Small intestine (tissue), 7 donors: Measurements from ENCODE around the gene SON. TPM values are rescaled to one million over a fixed set of nuclear protein-coding genes. Genes with fewer than 3 reads are reported as not detected.
"Not testable (repeated sequence)": the region's sequence is repeated elsewhere in the genome, so short reads cannot be mapped to it uniquely, and the experiment has no call there.

Source experiments
- DNase-seq, 2 donors: peaks; one replicate each; pipeline versions ENCODE4 v3.0.0 to v3.0.0-alpha.2; 2013
- FAIRE-seq: peaks from 2 replicates; lab custom pipeline; 2012; peaks lifted over from hg19 to GRCh38; lab: Jason Lieb, UNC
- H3K27ac ChIP-seq, 3 donors: one replicate each; pipeline ENCODE4 v1.5.1; 2013; ENCODE audit warnings: low read length in 2 of 3, mild to moderate bottlenecking in 2 of 3, control low read depth in 1 of 3, inconsistent platforms in 1 of 3, low read depth in 1 of 3, moderate library complexity in 1 of 3
- H3K27me3 ChIP-seq, 3 donors: one replicate each; pipeline ENCODE4 v1.6.1; 2013; ENCODE audit warnings: low read length in 3 of 3, inconsistent platforms in 1 of 3; ENCODE audit not compliant: control insufficient read depth in 3 of 3, insufficient read depth in 3 of 3
- H3K36me3 ChIP-seq, 3 donors: one replicate each; pipeline ENCODE4 v1.6.1; 2013; ENCODE audit warnings: low read length in 3 of 3, inconsistent platforms in 1 of 3, low read depth in 1 of 3, mild to moderate bottlenecking in 1 of 3, moderate library complexity in 1 of 3; ENCODE audit not compliant: control insufficient read depth in 3 of 3, insufficient read depth in 2 of 3
- H3K4me1 ChIP-seq, 3 donors: one replicate each; pipeline ENCODE4 v1.6.1; 2013; ENCODE audit warnings: low read length in 2 of 3, inconsistent platforms in 1 of 3, low read depth in 1 of 3, mild to moderate bottlenecking in 1 of 3, moderate library complexity in 1 of 3; ENCODE audit not compliant: control insufficient read depth in 3 of 3, insufficient read depth in 2 of 3
- H3K4me3 ChIP-seq, 3 donors: one replicate each; pipeline ENCODE4 v1.5.1; 2013; ENCODE audit warnings: low read length in 3 of 3, control low read depth in 1 of 3, inconsistent platforms in 1 of 3, low read depth in 1 of 3, mild to moderate bottlenecking in 1 of 3, moderate library complexity in 1 of 3
- H3K9me3 ChIP-seq, 2 donors: one replicate each; pipeline ENCODE4 v1.6.1; 2013; ENCODE audit warnings: low read depth in 1 of 2, low read length in 1 of 2; ENCODE audit not compliant: control insufficient read depth in 2 of 2, insufficient read depth in 1 of 2
- WGBS, 3 donors: extraction: QIAGEN DNeasy Blood & Tissue Kit; methylation state at CpG; one replicate each; pipeline ENCODE4 v1.1.7; 2013; 5-methylcytosine and 5-hydroxymethylcytosine counted together
- polyA plus RNA-seq, 4 donors: library from polyadenylated mRNA; stranded (reverse) in 3 of 4; unstranded in 1 of 4; fragments of 200-250 nt in 3 of 4; fragments of 120-200 nt in 1 of 4; gene quantifications; one replicate each; pipeline versions ENCODE4 v1.2.1 to v1.2.3, GENCODE V29; 2013
- donor health status: healthy with polysubstance abuse.
- donor health status: control.
- donor health status: control.
- donor health status: Bipolar disorder and iron deficiency.
- donor health status: healthy.

Gene SON
- polyA plus RNA-seq, 4 donors: 76.1 to 228 (median 88.8) TPM

- no peaks in the 10 kb centered on the region for H3K4me1 ChIP-seq
- FAIRE-seq (no peak), DNase-seq (no peak)
- H3K4me3 ChIP-seq: no peak overlapping the region
- peaks cover 9 to 21% (median 19%) of the 10 kb centered on the region in 3 donors for H3K36me3 ChIP-seq
- H3K27me3 ChIP-seq: no peaks in the 10 kb centered on the region
- no peaks in the 10 kb centered on the region for H3K9me3 ChIP-seq
- H3K27ac ChIP-seq: no peak overlapping the region
- 88 to 93% (median 91%) methylated on average over 5 of the region's 5 CpGs for WGBS, 3 donors
Measured at GRCh38 chr21:33569991-33570390, 27.2 kb downstream of the SON start.

- Histone ChIP-seq H3K27ac (no peak overlapping the region), H3K4me3 (no peak overlapping the region), H3K36me3 (peaks cover 11 to 26% (median 19%) of the 10 kb centered on the region in 3 donors), H3K4me1 (peaks cover 0 to 3% (median 0%) of the 10 kb centered on the region in 3 donors), H3K9me3 (no peaks in the 10 kb centered on the region), H3K27me3 (no peaks in the 10 kb centered on the region)
- 19 to 36% (median 34%) methylated on average over 3 of the region's 3 CpGs for WGBS, 3 donors
- DNase-seq (peak in 1 of 2 donors; percentile 50), FAIRE-seq (no peak)
Measured at GRCh38 chr21:33572350-33572749, 29.5 kb downstream of the SON start.

GRCh38 chr21:33576741-33577141, 33.9 kb downstream of the SON start:
- not testable (repeated sequence) for H3K9me3 ChIP-seq, FAIRE-seq, H3K4me1 ChIP-seq, H3K27ac ChIP-seq, H3K27me3 ChIP-seq, H3K4me3 ChIP-seq
- peak; percentile 79 to 81 for DNase-seq
- H3K36me3 ChIP-seq: peaks cover 5 to 20% (median 6%) of the 10 kb centered on the region in 3 donors
- WGBS, 3 donors: 8 to 41% (median 11%) methylated on average over 2 of the region's 2 CpGs

DNA sequence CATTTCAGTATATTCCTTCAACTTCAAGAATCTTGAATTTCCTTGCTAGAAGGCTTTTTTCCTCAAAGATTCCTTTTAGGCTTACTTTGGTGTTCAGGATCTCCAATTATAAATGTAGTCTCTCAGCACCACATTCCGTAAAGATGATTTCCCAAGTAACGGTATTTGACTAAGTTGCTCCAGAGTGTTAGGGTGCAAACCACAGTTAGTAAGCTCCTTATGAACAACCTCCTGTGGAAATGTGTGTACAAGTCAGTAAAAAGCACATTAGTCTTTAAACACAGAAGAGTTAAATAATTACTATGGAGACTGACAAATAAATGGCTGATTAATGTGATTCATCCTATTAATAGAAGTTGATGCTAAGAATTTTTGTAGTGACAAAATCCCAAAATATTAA, 35.4 kb downstream of the SON start:
- peaks cover 2 to 21% (median 5%) of the 10 kb centered on the region in 3 donors for H3K36me3 ChIP-seq
- no peak overlapping the region for H3K4me3 ChIP-seq
- H3K27ac ChIP-seq: no peak overlapping the region
- 85 to 92% (median 86%) methylated on average over 2 of the region's 2 CpGs for WGBS, 3 donors
- no peaks in the 10 kb centered on the region for H3K9me3 ChIP-seq
- DNase-seq (no peak), FAIRE-seq (no peak)
- H3K27me3 ChIP-seq: no peaks in the 10 kb centered on the region
- peaks cover 0 to 3% (median 0%) of the 10 kb centered on the region in 3 donors for H3K4me1 ChIP-seq

DNA sequence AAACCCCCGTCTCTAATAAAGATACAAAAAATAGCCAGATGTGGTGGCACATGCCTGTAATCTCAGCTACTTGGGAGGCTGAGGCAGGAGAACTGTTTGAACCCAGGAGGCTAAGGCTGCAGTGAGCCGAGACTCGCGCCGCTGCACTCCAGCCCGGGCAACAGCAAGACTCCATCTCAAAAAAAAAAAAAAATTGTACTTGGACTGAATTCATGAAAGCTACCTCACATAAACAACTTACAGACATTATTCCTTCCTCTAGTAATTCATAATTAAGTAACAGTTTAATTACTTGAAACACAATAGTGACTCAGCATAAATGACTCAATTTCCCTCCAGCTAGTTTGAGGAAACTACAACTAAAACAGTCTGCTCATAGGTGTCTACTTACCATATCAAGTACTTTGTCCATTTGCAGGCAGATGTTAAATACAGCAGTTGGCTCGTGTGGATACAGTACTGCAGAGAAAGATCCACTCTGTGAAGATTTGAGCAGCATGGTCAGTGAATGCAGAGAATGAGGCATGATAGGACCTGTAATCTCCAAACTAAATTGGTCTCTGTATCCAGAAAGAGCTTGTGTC, 36.2 kb downstream of the SON start:
- Histone ChIP-seq H3K4me1 (peaks cover 0 to 3% (median 0%) of the 10 kb centered on the region in 3 donors), H3K27me3 (no peaks in the 10 kb centered on the region), H3K27ac (peak overlapping the region in 1 of 3 donors; percentile 17), H3K4me3 (no peak overlapping the region), H3K9me3 (no peaks in the 10 kb centered on the region), H3K36me3 (peaks cover 3 to 21% (median 5%) of the 10 kb centered on the region in 3 donors)
- DNase-seq (no peak), FAIRE-seq (no peak)
- WGBS, 3 donors: 85 to 91% (median 89%) methylated on average over 7 of the region's 7 CpGs

DNA sequence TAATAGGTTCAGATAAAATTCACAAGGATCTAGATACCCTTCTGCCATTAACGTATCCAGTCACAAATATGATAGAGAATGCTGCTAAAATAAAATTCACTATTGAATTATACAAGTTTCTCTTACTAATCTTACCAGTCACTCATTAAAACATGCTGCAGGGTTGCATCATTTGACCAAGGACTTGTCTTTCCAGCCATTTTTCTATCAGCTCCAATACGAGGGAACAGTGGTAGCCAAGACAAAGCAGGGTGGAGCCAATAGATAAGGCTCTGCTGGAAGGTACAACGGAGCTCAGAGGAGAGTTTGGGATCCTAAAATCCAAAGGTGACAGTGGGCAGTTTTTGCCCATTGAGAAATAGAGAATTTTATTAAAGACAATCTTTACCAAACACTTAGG, 41.6 kb downstream of the SON start:
- H3K27me3 ChIP-seq: no peaks in the 10 kb centered on the region
- peaks cover 0 to 10% (median 1%) of the 10 kb centered on the region in 3 donors for H3K36me3 ChIP-seq
- no peak for FAIRE-seq
- 44 to 78% (median 60%) methylated on average over 3 of the region's 3 CpGs for WGBS, 3 donors
- no peaks in the 10 kb centered on the region for H3K9me3 ChIP-seq
- H3K27ac ChIP-seq: no peak overlapping the region
- H3K4me1 ChIP-seq: peaks cover 0 to 4% (median 0%) of the 10 kb centered on the region in 3 donors
- no peak for DNase-seq
- H3K4me3 ChIP-seq: no peak overlapping the region

DNA sequence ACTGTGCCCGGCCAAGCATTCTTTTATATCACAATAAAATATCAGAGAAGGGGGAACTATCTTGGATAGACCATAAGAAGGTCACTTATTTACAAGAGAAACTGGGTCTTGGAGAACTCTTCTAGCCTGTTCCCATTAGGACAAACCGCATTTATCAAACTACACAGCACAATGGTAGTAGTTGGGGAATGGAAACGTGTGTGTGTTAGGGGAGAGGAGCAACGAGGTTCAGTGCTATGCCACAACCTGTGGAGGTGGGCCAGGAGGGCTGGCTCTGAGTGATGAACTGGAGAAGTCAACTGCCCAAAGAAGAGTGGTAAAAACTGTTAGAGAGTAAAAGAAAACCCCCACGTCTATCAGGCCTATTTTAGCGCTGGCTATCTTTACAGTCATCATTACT, 44.1 kb downstream of the SON start:
- no peak for FAIRE-seq
- Histone ChIP-seq H3K9me3 (no peaks in the 10 kb centered on the region), H3K27me3 (no peaks in the 10 kb centered on the region), H3K4me3 (no peak overlapping the region), H3K4me1 (peaks cover 0 to 4% (median 0%) of the 10 kb centered on the region in 3 donors), H3K36me3 (peaks cover 0 to 3% (median 1%) of the 10 kb centered on the region in 3 donors), H3K27ac (no peak overlapping the region)
- DNase-seq: no peak
- 73 to 77% (median 74%) methylated on average over 6 of the region's 6 CpGs for WGBS, 3 donors

DNA sequence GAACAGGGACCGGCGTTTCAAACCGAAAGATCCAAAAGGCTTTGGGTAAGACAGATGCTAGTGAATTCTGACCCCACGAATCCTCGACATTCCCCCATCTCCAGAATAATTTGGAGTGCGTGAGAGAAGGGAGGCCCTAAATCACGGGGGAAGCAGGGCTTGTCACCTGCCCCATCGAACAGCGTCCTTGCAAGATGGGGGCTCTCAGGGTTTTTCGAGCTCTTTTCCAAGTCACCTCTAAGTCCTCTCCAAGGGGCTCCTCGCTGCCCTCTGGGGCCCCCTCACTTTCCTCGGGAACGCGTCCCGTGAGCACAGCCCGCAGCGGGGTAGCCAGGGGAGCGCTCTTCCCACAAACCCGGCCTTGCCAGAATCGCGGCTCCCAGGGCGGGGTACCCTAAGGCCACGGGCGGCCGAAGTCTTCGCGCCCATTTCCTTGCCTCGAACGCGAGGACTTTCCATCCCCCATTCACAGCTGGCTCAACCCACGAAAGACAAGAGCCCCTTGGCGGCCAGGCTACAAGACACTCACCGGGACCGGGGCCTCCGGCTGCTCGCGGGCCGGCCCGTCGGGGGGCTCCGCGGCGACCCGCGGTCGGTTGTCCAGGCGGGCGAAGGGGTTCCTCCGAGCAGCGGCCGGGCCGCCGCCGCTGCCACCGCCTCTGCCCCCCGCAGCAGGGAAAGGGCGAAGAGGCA, 45.1 kb downstream of the SON start:
- 1% methylated on average over 54 to 57 of the region's 57 CpGs for WGBS, 3 donors
- H3K4me3 ChIP-seq: peak overlapping the region; percentile 72 to 91 (median 77)
- no peaks in the 10 kb centered on the region for H3K27me3 ChIP-seq
- peak overlapping the region; percentile 51 to 95 (median 85) for H3K27ac ChIP-seq
- no peak for FAIRE-seq
- DNase-seq: peak in 1 of 2 donors; percentile 41
- H3K4me1 ChIP-seq: peaks cover 0 to 4% (median 0%) of the 10 kb centered on the region in 3 donors
- H3K9me3 ChIP-seq: no peaks in the 10 kb centered on the region
- peaks cover 0 to 1% (median 0%) of the 10 kb centered on the region in 3 donors for H3K36me3 ChIP-seq
